HepG2 (cell line): ENCODE measurements around the gene CACNB4. TPM values are rescaled to one million over a fixed set of nuclear protein-coding genes. Genes with fewer than 3 reads are reported as not detected.

ENCODE experiments used
- ATAC-seq: fragments of 200-7000 bp; cut with Tn5 transposase; 3 replicates; pipeline ENCODE4 v1.9.1; 2020; ENCODE audit warnings: mild to moderate bottlenecking, moderate library complexity
- BruUV-seq: library from RNA; stranded (reverse); fragments of 400-500 nt; replicated peaks from 2 replicates; lab custom pipeline; 2021; lab: Mats Ljungman, UMichigan
- CTCF ChIA-PET: fragments of 300-600 bp; formaldehyde crosslinking; extraction: SDS; loops from one replicate; lab custom pipeline; 2021; ENCODE audit warnings: low total read pairs, inconsistent platforms, low intra/inter-chr PET ratio; lab: Yijun Ruan, JAX
- POLR2A ChIA-PET: fragments of 350-600 bp; sonication (Branson Sonifier 250); formaldehyde crosslinking; loops from one replicate; lab custom pipeline; 2020; ENCODE audit warnings: antibody characterized with exemption, inconsistent platforms; lab: Yijun Ruan, JAX
- DNase-seq: peaks from one replicate; pipeline ENCODE4 v3.0.0-alpha.2; 2015; ENCODE audit warnings: low spot score
- FAIRE-seq: peaks from 3 replicates; lab custom pipeline; 2011; peaks lifted over from hg19 to GRCh38; lab: Jason Lieb, UNC
- H2AFZ ChIP-seq: one replicate; pipeline ENCODE4 v1.6.1; 2011; ENCODE audit warnings: low read length, inconsistent platforms
- H3K27ac ChIP-seq: fragments of 300-600 bp; 3 replicates; pipeline ENCODE4 v1.8.0; 2011; ENCODE audit warnings: mixed run types, mild to moderate bottlenecking, mixed read lengths, low read length, inconsistent platforms; ENCODE audit not compliant: insufficient read depth; ENCODE audit errors: extremely low read length
- H3K27me3 ChIP-seq, 2 experiments: fragments of 200-600 bp in 1 of 2; 2 replicates in 1 of 2; 3 replicates in 1 of 2; pipeline versions ENCODE4 v1.6.0 to v1.8.0; 2011; ENCODE audit warnings: low read length in 2 of 2, mild to moderate bottlenecking in 2 of 2, moderate library complexity in 2 of 2, inconsistent platforms in 1 of 2; ENCODE audit not compliant: insufficient read depth in 2 of 2, control insufficient read depth in 1 of 2
- H3K36me3 ChIP-seq, 2 experiments: fragments of 200-600 bp in 1 of 2; replicated peaks in 1 of 2; 2 replicates in 1 of 2; 3 replicates in 1 of 2; pipeline versions ENCODE4 v1.5.1 to v1.8.0; 2011; ENCODE audit warnings: low read length in 2 of 2, inconsistent platforms in 1 of 2; ENCODE audit not compliant: insufficient read depth in 2 of 2, control insufficient read depth in 1 of 2
- H3K4me1 ChIP-seq: 2 replicates; pipeline ENCODE4 v1.5.1; 2012; ENCODE audit warnings: low read length, inconsistent platforms; ENCODE audit not compliant: insufficient read depth
- H3K4me2 ChIP-seq: 2 replicates; pipeline ENCODE4 v1.6.0; 2011; ENCODE audit warnings: low read depth, low read length, inconsistent platforms
- H3K4me3 ChIP-seq, 3 experiments: fragments of 200-600 bp in 1 of 3; sonication (generic), shearing (Covaris generic) in 1 of 3; replicated peaks in 1 of 3; 2 replicates each; pipeline ENCODE4 v1.5.1; 2011 to 2016; ENCODE audit warnings: low read length in 3 of 3, inconsistent platforms in 2 of 3, low read depth in 2 of 3, mild to moderate bottlenecking in 2 of 3, control low read depth in 1 of 3, mixed read lengths in 1 of 3; ENCODE audit not compliant: insufficient read depth in 1 of 3
- H3K79me2 ChIP-seq: one replicate; pipeline ENCODE4 v1.6.1; 2011; ENCODE audit warnings: low read length, inconsistent platforms; ENCODE audit not compliant: insufficient read depth
- H3K9ac ChIP-seq: 2 replicates; pipeline ENCODE4 v1.6.0; 2011; ENCODE audit warnings: mild to moderate bottlenecking, low read depth, low read length, inconsistent platforms; ENCODE audit not compliant: insufficient read depth
- H3K9me3 ChIP-seq: 2 replicates; pipeline ENCODE4 v1.5.1; 2012; ENCODE audit warnings: mild to moderate bottlenecking, low read length
- H4K20me1 ChIP-seq: 2 replicates; pipeline ENCODE4 v1.6.0; 2011; ENCODE audit warnings: inconsistent platforms, mild to moderate bottlenecking, low read length, moderate library complexity; ENCODE audit not compliant: insufficient read depth
- ELF1 ChIP-seq: sonication (generic); formaldehyde crosslinking; IDR thresholded peaks from 2 replicates; pipeline ENCODE4 v1.4.0; 2020; ENCODE audit warnings: missing genetic modification reagents
- GTF3A ChIP-seq: sonication (generic); formaldehyde crosslinking; conservative IDR thresholded peaks from 2 replicates; pipeline ENCODE4 v1.4.0; 2020; ENCODE audit warnings: mild to moderate bottlenecking, missing genetic modification reagents
- HOXA3 ChIP-seq: sonication (generic); formaldehyde crosslinking; IDR thresholded peaks from 2 replicates; pipeline ENCODE4 v1.5.0; 2020; ENCODE audit warnings: missing genetic modification reagents
- MAFK ChIP-seq, 2 experiments: IDR thresholded peaks in 1 of 2; conservative IDR thresholded peaks in 1 of 2; 2 replicates each; pipeline ENCODE4 v1.6.1; 2011; ENCODE audit warnings: improper control_type of control experiment in 2 of 2, low read length in 2 of 2
- PAF1 ChIP-seq: IDR thresholded peaks from 2 replicates; pipeline ENCODE4 v1.6.1; 2016; ENCODE audit warnings: missing genetic modification reagents, missing compliant biosample characterization
- STAT5B ChIP-seq: sonication (generic); formaldehyde crosslinking; IDR thresholded peaks from 2 replicates; pipeline ENCODE4 v1.4.0; 2020; ENCODE audit warnings: missing genetic modification reagents
- ZNF10 ChIP-seq: sonication (generic); formaldehyde crosslinking; IDR thresholded peaks from 2 replicates; pipeline ENCODE4 v1.4.0; 2020; ENCODE audit warnings: mild to moderate bottlenecking, low read depth, missing genetic modification reagents, borderline replicate concordance
- ZNF451 ChIP-seq: sonication (generic); formaldehyde crosslinking; IDR thresholded peaks from 2 replicates; pipeline ENCODE4 v1.5.0; 2020; ENCODE audit warnings: mild to moderate bottlenecking, missing genetic modification reagents
- ZNF468 ChIP-seq: sonication (generic); formaldehyde crosslinking; IDR thresholded peaks from 2 replicates; pipeline ENCODE4 v1.8.0; 2022; ENCODE audit warnings: mild to moderate bottlenecking, moderate library complexity, missing genetic modification reagents
- ZNF891 ChIP-seq: sonication (generic); formaldehyde crosslinking; IDR thresholded peaks from 2 replicates; pipeline ENCODE4 v1.5.0; 2020; ENCODE audit warnings: mild to moderate bottlenecking, missing genetic modification reagents
- WGBS: methylation state at CpG from one replicate; pipeline ENCODE4 v1.1.6; 2017; ENCODE audit warnings: low lambda C conversion rate; 5-methylcytosine and 5-hydroxymethylcytosine counted together
- in situ Hi-C: cut with HindIII; loops from 2 replicates; pipeline ENCODE4 v1.10.0; 2017; ENCODE audit warnings: low pct_unique_long_range_greater_than_20kb; ENCODE audit not compliant: extremely low pct_ligation_motif_present
- intact Hi-C: fragments of 100-400 bp; cut with micrococcal nuclease; formaldehyde crosslinking; loops from one replicate; pipeline ENCODE4 v1.10.0; 2022; ENCODE audit not compliant: unreplicated experiment
- polyA plus RNA-seq, 8 experiments: library from polyadenylated mRNA; depleted of rRNA in 3 of 8; stranded (reverse) in 7 of 8; unstranded in 1 of 8; fragments of >200 nt; fragmentation: Illumina TruSeq in 4 of 8; extraction: Trizol in 4 of 8; gene quantifications; 2 replicates each; pipeline versions ENCODE4 v1.2.1 to v1.2.3, GENCODE V29; 2011 to 2016; ENCODE audit warnings: low read depth in 4 of 8, missing spikeins in 1 of 8, mixed read lengths in 1 of 8; ENCODE audit not compliant: insufficient read depth in 1 of 8
- total RNA-seq, 5 experiments: library from RNA; depleted of rRNA; stranded (reverse); fragments of >200 nt; fragmentation: Illumina TruSeq; extraction: Trizol; gene quantifications; 2 replicates each; pipeline ENCODE4 v1.2.3, GENCODE V29; 2016; ENCODE audit warnings: low read depth in 1 of 5
- TF ChIP-seq, protein P1 (sequence below): sonication (generic); formaldehyde crosslinking; IDR thresholded peaks from 2 replicates; pipeline ENCODE4 v1.8.1; 2023; ENCODE audit warnings: mild to moderate bottlenecking, moderate library complexity, missing genetic modification reagents

The CACNB4 gene
- total and polyA plus RNA-seq, 2 of the 13 experiments (the other 11 are each of a cell fraction or from before 2014, with no cell fraction given) = 5.1 to 14.3 TPM

DNA sequence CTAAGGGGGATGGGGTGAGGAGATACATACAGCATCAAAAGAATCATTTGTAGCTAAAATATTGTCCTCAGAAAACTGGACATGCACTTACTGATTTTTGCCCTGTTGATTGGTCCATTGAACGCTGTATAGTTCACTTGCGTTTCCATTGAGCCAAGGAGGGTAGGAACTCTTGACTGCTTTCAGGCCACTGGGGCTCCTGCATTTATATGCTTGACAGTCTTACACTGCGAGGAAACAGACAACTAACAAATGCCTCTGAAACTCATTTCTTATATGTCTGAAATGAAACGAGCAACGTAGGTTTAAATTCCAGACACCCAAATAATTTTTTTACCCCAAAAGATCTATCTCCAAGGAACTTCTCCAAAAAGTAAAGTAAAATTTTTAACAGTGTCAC, 312.8 kb downstream of the CACNB4 start:
- Histone ChIP-seq H3K4me2 (no peak overlapping the region), H3K4me3 (no peak overlapping the region), H3K27ac (no peak overlapping the region), H3K36me3 (peaks cover 3 to 8% of the 10 kb centered on the region in 2 experiments; a peak in 3 of 5 replicates), H3K9me3 (no peaks in the 10 kb centered on the region), H3K79me2 (no peaks in the 10 kb centered on the region), H3K27me3 (no peaks in the 10 kb centered on the region), H4K20me1 (no peaks in the 10 kb centered on the region), H3K4me1 (no peaks in the 10 kb centered on the region), H2AFZ (no peak overlapping the region), H3K9ac (no peak overlapping the region)
- whole genome bisulfite sequencing = 99% methylated on average over 5 of the region's 5 CpGs
- no TSS peak for BruUV-seq
- intact Hi-C loops (no loop called here), in situ Hi-C loops (no loop called here)
- ATAC-seq = no peak
- no peak for DNase-seq
- TF ChIP-seq, protein P1, sequence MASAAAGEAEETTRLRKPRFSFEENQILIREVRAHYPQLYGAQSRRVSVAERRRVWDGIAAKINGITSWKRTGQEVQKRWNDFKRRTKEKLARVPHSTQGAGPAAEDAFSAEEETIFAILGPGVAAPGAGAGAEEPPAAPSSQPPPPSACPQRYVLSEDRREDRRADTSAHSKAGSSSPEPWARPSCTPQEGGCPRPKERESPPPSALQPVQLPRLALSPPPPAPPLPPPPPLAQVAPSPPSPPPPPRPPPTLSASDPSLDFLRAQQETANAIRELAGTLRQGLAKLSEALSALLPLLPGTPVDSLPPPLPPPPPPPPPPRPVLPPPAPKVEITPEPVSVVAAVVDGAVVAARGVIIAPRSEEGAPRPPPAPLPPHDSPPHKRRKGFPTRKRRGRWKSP (CRISPR knock-in tag) = no peak
- TF ChIP-seq ZNF10 (CRISPR knock-in tag) (no peak), ZNF891 (CRISPR knock-in tag) (no peak), GTF3A (no peak)
- ChIA-PET CTCF (no interaction called here), POLR2A (no interaction called here)
- peak; percentile 15 for FAIRE-seq

DNA sequence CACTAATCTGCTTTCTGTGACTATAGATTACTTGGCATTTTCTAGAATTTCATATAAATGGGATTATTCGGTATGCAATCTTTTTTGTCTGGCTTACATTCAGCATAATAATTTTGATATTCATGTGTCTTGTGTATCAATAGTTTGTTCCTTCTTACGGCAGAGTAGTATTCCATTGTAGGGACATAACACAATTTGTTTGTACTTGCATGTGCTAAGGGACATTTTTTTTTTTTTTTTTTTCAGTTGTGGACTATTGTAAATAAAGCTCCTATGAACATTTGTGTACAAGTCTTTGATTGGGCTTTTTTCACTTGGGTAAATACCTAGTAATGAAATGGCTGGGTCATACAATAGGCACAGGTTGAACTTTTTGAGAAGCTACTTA, 315.7 kb downstream of the CACNB4 start:
- POLR2A ChIA-PET = no interaction called here
- CTCF ChIA-PET = no interaction called here
- in situ Hi-C loops = no loop called here
- H3K79me2 ChIP-seq = no peaks in the 10 kb centered on the region
- ATAC-seq (no peak), DNase-seq (no peak), FAIRE-seq (no peak)
- H3K9me3 ChIP-seq = no peaks in the 10 kb centered on the region
- H3K27ac ChIP-seq = no peak overlapping the region
- no peak for TF ChIP-seq MAFK (conservative IDR thresholded peaks at IDR 0.05 in 1 of 2, IDR thresholded peaks at IDR 0.05 in 1 of 2; ENCODE audit: low read length in 2 of 2)
- TF ChIP-seq HOXA3 (CRISPR knock-in tag) = no peak
- no peak for TF ChIP-seq ELF1
- no peak for TF ChIP-seq PAF1 (CRISPR knock-in tag)
- no peak for TF ChIP-seq ZNF451 (CRISPR knock-in tag)
- no peak for TF ChIP-seq STAT5B (CRISPR knock-in tag)
- no peak for TF ChIP-seq ZNF468 (CRISPR knock-in tag)
- no peak overlapping the region for H3K9ac ChIP-seq
- no peaks in the 10 kb centered on the region for H4K20me1 ChIP-seq
- H3K27me3 ChIP-seq = no peaks in the 10 kb centered on the region
- H3K4me2 ChIP-seq = no peak overlapping the region
- WGBS = 95% methylated on average over 2 of the region's 2 CpGs
- no peak overlapping the region for H3K4me3 ChIP-seq
- intact Hi-C loops = no loop called here
- H3K4me1 ChIP-seq = no peaks in the 10 kb centered on the region
- peaks cover 3 to 8% of the 10 kb centered on the region in 2 experiments; a peak in 3 of 5 replicates for H3K36me3 ChIP-seq
- no peak overlapping the region for H2AFZ ChIP-seq
- BruUV-seq = no TSS peak
